ENCODE measurements around the gene ABCC9. TPM values are rescaled to one million over a fixed set of nuclear protein-coding genes. Genes with fewer than 3 reads are reported as not detected.

Gene ABCC9
- total RNA-seq, 1 experiment from 2014 or later: not detected

- WGBS (ENCODE audit: extremely low coverage, insufficient read length, low lambda C conversion rate): no CpG with 5 or more reads among the region's 4 CpGs
- H3K9me3 ChIP-seq (ENCODE audit: control insufficient read depth, low read depth, low read length): no peaks in the 10 kb centered on the region
Observed at GRCh38 chr12:21801522-21802288, 139.5 kb downstream of the ABCC9 start.

More at GRCh38 chr12:21801522-21802288, 139.5 kb downstream of the ABCC9 start:
- no peak overlapping the region for H2BK15ac ChIP-seq (ENCODE audit: low read depth, low read length)
- H4K8ac ChIP-seq (replicated peaks; ENCODE audit: insufficient read length, low read depth, low read length): no peak overlapping the region
- Mint-ChIP-seq H3K36me3 (ENCODE audit: insufficient read depth in 1 of 3, low read depth in 3 of 3) (no peaks in the 10 kb centered on the region), H3K9me3 (no peaks in the 10 kb centered on the region), H3K27ac (no peak overlapping the region), H3K27me3 (ENCODE audit: low read depth) (no peaks in the 10 kb centered on the region), H3K4me3 (no peak overlapping the region), H3K4me1 (no peaks in the 10 kb centered on the region)
- no peak overlapping the region for H3K14ac ChIP-seq (ENCODE audit: insufficient read depth, low read length)
- no peak overlapping the region for H3K23ac ChIP-seq (ENCODE audit: insufficient read length, low read depth, low read length)
- no peaks in the 10 kb centered on the region for H3K79me2 ChIP-seq (ENCODE audit: insufficient read depth, low read length)
- no peak overlapping the region for H2BK5ac ChIP-seq (ENCODE audit: insufficient read length, low read length)
- H2AK5ac ChIP-seq (ENCODE audit: insufficient read length, low read length): no peak overlapping the region
- no peak overlapping the region for H3K4me2 ChIP-seq (ENCODE audit: insufficient read depth, insufficient read length, low read length)
- no peaks in the 10 kb centered on the region for H4K20me1 ChIP-seq (ENCODE audit: control insufficient read depth, insufficient read depth, insufficient read length)
- no peak overlapping the region for H2BK12ac ChIP-seq (ENCODE audit: insufficient read length, low read depth, low read length)
- H3K27me3 ChIP-seq (ENCODE audit: insufficient read depth, low read length): no peaks in the 10 kb centered on the region
- no peaks in the 10 kb centered on the region for H3K4me1 ChIP-seq (ENCODE audit: insufficient read depth, low read length)
- no peaks in the 10 kb centered on the region for H3K23me2 ChIP-seq (ENCODE audit: insufficient read length, low read depth, low read length, poor library complexity, severe bottlenecking)
- no peak overlapping the region for H3K4ac ChIP-seq (ENCODE audit: low read depth, low read length)
- H3T11ph ChIP-seq (ENCODE audit: low read length): no peak overlapping the region
- H3K27ac ChIP-seq (ENCODE audit: insufficient read length, low read depth, low read length): no peak overlapping the region
- H2AFZ ChIP-seq (ENCODE audit: low read length): no peak overlapping the region
- H3K79me1 ChIP-seq (ENCODE audit: insufficient read depth, low read depth, low read length, poor library complexity, severe bottlenecking): no peaks in the 10 kb centered on the region
- H2BK120ac ChIP-seq (ENCODE audit: low read depth, low read length, poor library complexity, severe bottlenecking): no peak overlapping the region
- H3K18ac ChIP-seq (ENCODE audit: insufficient read length, low read depth, low read length): no peak overlapping the region
- DNase-seq: no peak
- H4K5ac ChIP-seq (ENCODE audit: insufficient read length, low read depth, low read length): no peak overlapping the region
- H3K56ac ChIP-seq (ENCODE audit: insufficient read length, low read depth, low read length): no peak overlapping the region
- no peak overlapping the region for H4K91ac ChIP-seq (ENCODE audit: insufficient read length, low read depth, low read length)
- no peak overlapping the region for H3K9ac ChIP-seq (ENCODE audit: extremely low read depth, insufficient read length, low read length)
- no peak overlapping the region for H2BK20ac ChIP-seq (ENCODE audit: low read depth, low read length, poor library complexity, severe bottlenecking)
- no peak for TF ChIP-seq CTCF (conservative IDR thresholded peaks at IDR 0.05)

Measured in H9 (cell line).